ENCODE measurements around the gene DCXR.

Gene DCXR

DNA sequence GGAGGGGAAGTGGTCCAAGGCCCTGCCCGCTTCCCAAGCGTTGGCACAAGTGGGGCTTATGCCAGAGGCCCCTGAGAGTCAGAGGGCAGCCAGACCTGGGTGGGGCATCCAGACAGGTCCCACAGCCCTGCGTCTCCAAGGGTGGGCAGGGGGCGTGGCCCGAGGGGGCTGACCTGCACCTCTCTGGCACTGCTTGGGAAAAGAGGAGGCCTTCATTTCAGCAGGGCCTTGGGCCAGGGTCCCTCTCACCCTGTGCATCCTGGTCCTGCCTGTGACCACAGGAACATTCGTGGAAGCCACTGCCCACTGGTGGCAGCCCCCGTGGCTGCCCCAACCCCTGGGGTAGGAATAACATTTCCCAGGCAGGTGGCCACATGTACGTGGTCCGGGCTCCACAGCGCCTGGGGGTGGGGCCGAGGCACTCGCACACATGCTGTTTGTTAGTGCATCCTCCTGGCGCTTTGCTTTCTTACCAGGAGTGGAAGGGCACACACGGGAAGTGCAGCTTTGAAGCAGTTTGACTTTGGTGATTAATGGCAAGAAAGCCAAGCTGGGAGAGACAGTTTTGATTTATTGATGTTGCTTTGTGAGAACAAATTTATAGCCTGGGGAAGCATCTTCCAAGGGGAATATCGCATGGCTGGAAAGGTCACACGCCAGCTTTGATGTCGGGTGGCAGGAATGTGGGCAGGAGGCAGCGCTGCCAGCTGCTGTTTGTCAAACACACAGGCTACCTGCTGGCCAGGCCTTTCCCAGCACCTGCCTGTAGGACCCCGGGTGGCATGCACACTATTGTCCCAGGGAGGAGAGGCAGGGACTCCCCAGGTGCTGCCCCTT, 19.1 kb downstream of the DCXR start:
- Histone ChIP-seq H3K4me1 (ENCODE audit: control insufficient read depth in 5 of 5, insufficient read depth in 5 of 5, low read length in 5 of 5) (peaks cover 6 to 24% (median 19%) of the 10 kb centered on the region in 5 donors), H3K4me3 (ENCODE audit: low read depth in 1 of 5, low read length in 5 of 5) (no peak overlapping the region), H3K9me3 (ENCODE audit: control insufficient read depth in 5 of 5, low read length in 5 of 5) (no peaks in the 10 kb centered on the region), H3K9ac (ENCODE audit: low read length in 5 of 5) (no peak overlapping the region), H3K27me3 (ENCODE audit: control insufficient read depth in 5 of 5, insufficient read depth in 4 of 5, low read length in 5 of 5) (peaks cover 0 to 2% (median 0%) of the 10 kb centered on the region in 5 donors), H3K27ac (ENCODE audit: low read depth, low read length) (no peak overlapping the region), H3K36me3 (ENCODE audit: control insufficient read depth in 5 of 5, insufficient read depth in 5 of 5, low read length in 5 of 5) (peaks cover 0 to 22% (median 11%) of the 10 kb centered on the region in 5 donors)

DNA sequence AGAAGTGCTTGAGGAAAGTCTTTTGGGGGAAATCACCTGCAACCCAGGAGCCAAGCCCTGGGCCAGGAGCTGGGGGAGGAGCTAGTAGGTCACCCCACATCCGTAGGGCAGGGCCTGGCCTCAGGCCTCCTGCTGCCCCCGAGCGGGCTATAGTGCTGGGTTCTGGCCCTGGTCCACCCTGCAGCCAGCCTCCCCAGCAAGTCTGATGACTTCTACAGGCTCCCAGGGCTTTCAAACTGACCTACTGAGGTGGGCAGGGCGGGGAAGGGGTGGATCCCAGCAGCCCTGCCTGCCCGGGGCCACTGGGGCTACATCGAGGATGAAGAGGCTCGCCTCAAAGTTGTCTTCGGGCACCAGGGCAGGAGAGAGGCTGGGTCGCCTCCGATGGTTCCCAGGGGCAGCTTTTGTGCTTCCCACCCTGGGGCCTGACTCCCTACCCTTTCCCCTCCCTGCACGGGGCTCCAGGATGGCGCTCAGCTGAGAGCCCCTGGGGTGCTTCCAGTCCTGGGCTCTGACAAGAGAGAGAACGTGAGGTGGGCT, 19.8 kb downstream of the DCXR start:
- no peaks in the 10 kb centered on the region for H3K9me3 ChIP-seq (ENCODE audit: control insufficient read depth in 5 of 5, low read length in 5 of 5)
- H3K27ac ChIP-seq (ENCODE audit: low read depth, low read length) = no peak overlapping the region

DNA sequence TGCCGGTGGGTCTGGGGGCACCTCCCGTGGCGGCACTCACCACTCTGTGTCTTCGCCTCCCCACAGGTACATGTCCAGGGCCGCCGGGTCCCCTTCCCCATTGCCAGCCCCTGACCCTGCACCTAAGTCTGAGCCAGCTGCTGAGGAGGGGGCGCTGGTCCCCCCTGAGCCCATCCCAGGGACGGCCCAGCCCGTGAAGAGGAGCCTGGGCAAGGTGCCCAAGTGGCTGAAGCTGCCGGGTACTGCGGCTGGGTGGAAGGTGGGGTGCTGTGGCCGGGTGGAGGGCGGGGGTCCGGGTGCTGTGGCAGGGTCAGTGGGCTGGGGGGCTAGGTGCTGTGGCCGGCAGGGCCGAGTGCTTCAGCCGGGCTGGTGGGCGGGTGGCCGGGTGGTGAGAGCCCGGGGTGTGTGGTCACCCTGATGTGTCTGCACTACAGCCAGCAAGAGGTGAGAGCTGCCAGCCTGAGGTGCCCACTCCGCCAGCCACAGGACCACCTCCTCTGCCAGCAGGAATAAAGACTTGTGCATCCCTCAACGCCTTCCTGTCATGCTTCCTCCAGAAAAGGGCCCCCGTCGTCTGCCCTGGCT, 20.5 kb downstream of the DCXR start:
- Histone ChIP-seq H3K27me3 (ENCODE audit: control insufficient read depth in 5 of 5, insufficient read depth in 4 of 5, low read length in 5 of 5) (peaks cover 0 to 2% (median 0%) of the 10 kb centered on the region in 5 donors), H3K9ac (ENCODE audit: low read length in 5 of 5) (no peak overlapping the region), H3K9me3 (ENCODE audit: control insufficient read depth in 5 of 5, low read length in 5 of 5) (no peaks in the 10 kb centered on the region), H3K4me1 (ENCODE audit: control insufficient read depth in 5 of 5, insufficient read depth in 5 of 5, low read length in 5 of 5) (peaks cover 5 to 15% (median 12%) of the 10 kb centered on the region in 5 donors), H3K27ac (ENCODE audit: low read depth, low read length) (no peak overlapping the region), H3K4me3 (ENCODE audit: low read depth in 1 of 5, low read length in 5 of 5) (no peak overlapping the region), H3K36me3 (ENCODE audit: control insufficient read depth in 5 of 5, insufficient read depth in 5 of 5, low read length in 5 of 5) (peaks cover 0 to 28% (median 11%) of the 10 kb centered on the region in 5 donors)

More for the DNA sequence above, 19.8 kb downstream of the DCXR start:
- Histone ChIP-seq H3K4me1 (ENCODE audit: control insufficient read depth in 5 of 5, insufficient read depth in 5 of 5, low read length in 5 of 5) (peaks cover 6 to 22% (median 18%) of the 10 kb centered on the region in 5 donors), H3K27me3 (ENCODE audit: control insufficient read depth in 5 of 5, insufficient read depth in 4 of 5, low read length in 5 of 5) (peaks cover 0 to 2% (median 0%) of the 10 kb centered on the region in 5 donors), H3K9ac (ENCODE audit: low read length in 5 of 5) (no peak overlapping the region), H3K36me3 (ENCODE audit: control insufficient read depth in 5 of 5, insufficient read depth in 5 of 5, low read length in 5 of 5) (peaks cover 0 to 22% (median 11%) of the 10 kb centered on the region in 5 donors), H3K4me3 (ENCODE audit: low read depth in 1 of 5, low read length in 5 of 5) (no peak overlapping the region)

DNA sequence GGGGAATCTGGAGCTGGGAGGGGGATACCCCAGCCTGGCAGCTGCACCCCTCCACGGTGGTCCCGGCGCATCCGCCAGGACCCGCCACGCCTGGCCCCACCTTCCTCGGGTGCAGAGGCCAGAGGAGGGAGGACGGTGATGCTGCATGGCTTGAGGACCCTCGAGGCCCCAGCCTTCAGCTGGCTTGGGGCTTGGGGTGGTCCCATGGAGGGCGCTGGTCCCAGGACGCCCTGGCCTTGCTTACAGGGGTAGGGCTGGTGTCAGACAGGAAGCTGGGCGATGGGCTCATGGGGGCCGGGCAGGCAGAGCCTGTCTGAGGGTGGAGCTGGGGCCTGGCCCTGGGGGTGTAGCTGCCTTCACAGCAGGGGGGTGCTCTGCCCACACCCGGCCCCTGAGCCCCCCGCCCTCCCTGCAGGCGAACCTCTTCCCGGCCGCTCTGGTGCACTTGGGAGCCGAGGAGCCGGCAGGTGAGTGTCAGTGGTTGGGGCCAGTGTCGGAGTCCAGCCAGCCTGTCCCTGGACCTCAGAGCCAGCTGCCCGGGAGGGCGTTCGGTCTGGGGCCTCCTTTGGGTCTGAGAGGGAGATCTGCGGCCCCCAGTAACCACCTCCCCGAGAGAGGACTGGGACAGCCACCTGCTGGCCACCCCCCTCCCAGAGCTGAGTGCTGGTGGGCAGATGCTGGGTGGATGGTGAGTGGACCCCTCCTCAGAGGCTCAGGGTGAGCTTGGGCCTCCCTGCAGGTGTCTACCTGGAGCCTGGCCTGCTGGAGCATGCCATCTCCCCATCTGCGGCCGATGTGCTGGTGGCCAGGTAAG, 21.2 kb downstream of the DCXR start:
- peaks cover 0 to 35% (median 18%) of the 10 kb centered on the region in 5 donors for H3K36me3 ChIP-seq (ENCODE audit: control insufficient read depth in 5 of 5, insufficient read depth in 5 of 5, low read length in 5 of 5)
- H3K4me1 ChIP-seq (ENCODE audit: control insufficient read depth in 5 of 5, insufficient read depth in 5 of 5, low read length in 5 of 5) = peaks cover 3 to 8% (median 5%) of the 10 kb centered on the region in 5 donors
- H3K27ac ChIP-seq (ENCODE audit: low read depth, low read length) = no peak overlapping the region
- no peak overlapping the region for H3K4me3 ChIP-seq (ENCODE audit: low read depth in 1 of 5, low read length in 5 of 5)
- no peaks in the 10 kb centered on the region for H3K9me3 ChIP-seq (ENCODE audit: control insufficient read depth in 5 of 5, low read length in 5 of 5)
- H3K27me3 ChIP-seq (ENCODE audit: control insufficient read depth in 5 of 5, insufficient read depth in 4 of 5, low read length in 5 of 5) = peaks cover 0 to 2% (median 0%) of the 10 kb centered on the region in 5 donors
- no peak overlapping the region for H3K9ac ChIP-seq (ENCODE audit: low read length in 5 of 5)

DNA sequence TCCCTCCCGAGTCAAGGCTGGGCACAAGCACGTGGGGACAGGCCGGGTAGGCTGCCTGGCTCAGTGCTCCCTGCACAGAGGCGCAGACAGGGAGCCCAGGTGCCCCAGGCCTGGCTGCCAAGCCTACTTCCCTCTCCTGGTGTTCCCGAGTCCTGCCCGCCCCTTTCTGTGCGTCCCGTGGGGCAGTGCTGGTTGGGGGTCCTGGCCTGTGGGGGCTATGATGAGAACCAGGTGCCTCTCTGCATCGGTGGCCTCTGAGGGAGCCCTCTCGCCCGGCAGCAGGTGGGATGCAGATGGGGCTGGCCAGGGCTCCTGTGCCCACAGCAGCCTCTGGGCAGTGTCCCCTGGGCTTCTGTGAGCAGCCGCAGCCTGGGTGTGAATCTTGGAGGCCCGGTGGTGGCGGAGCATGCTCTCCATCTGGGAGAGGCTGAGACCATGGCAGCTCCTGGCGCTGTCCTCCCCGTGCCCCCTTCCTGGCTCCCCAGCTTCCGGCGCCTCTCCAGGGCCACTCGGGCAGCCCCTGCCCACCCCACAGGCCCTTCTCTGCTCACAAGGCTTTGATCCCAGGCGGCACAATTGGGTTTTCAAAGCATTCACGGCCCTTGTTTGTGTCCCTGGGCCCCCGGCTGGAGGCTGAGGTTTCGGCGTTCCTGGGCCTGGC, 22.1 kb downstream of the DCXR start:
- Histone ChIP-seq H3K4me3 (ENCODE audit: low read depth in 1 of 5, low read length in 5 of 5) (no peak overlapping the region), H3K27ac (ENCODE audit: low read depth, low read length) (no peak overlapping the region), H3K36me3 (ENCODE audit: control insufficient read depth in 5 of 5, insufficient read depth in 5 of 5, low read length in 5 of 5) (peaks cover 0 to 43% (median 20%) of the 10 kb centered on the region in 5 donors), H3K27me3 (ENCODE audit: control insufficient read depth in 5 of 5, insufficient read depth in 4 of 5, low read length in 5 of 5) (peaks cover 0 to 2% (median 0%) of the 10 kb centered on the region in 5 donors), H3K9ac (ENCODE audit: low read length in 5 of 5) (no peak overlapping the region), H3K4me1 (ENCODE audit: control insufficient read depth in 5 of 5, insufficient read depth in 5 of 5, low read length in 5 of 5) (peaks cover 0 to 5% (median 3%) of the 10 kb centered on the region in 5 donors), H3K9me3 (ENCODE audit: control insufficient read depth in 5 of 5, low read length in 5 of 5) (no peaks in the 10 kb centered on the region)

DNA sequence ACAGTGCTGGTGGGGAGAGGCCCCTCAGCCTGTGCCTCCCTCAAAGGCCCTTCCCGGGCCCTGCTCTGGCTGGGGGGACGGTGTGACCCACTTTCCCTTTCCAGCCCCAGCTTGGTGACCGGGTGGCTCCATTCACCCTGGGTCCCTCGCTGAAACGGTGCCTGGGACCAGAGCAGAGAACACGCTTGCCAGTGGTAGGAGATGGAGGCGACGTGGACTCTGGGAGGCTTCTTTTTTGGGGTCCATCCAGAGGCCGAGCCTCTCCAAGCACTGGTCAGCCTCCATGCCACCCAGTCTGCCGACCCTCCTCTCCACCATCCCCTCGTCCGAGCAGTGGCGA, 22.6 kb downstream of the DCXR start:
- Histone ChIP-seq H3K36me3 (ENCODE audit: control insufficient read depth in 5 of 5, insufficient read depth in 5 of 5, low read length in 5 of 5) (peaks cover 0 to 43% (median 20%) of the 10 kb centered on the region in 5 donors), H3K4me3 (ENCODE audit: low read depth in 1 of 5, low read length in 5 of 5) (no peak overlapping the region), H3K4me1 (ENCODE audit: control insufficient read depth in 5 of 5, insufficient read depth in 5 of 5, low read length in 5 of 5) (peaks cover 0 to 3% (median under 1%) of the 10 kb centered on the region in 5 donors), H3K9me3 (ENCODE audit: control insufficient read depth in 5 of 5, low read length in 5 of 5) (no peaks in the 10 kb centered on the region), H3K27ac (ENCODE audit: low read depth, low read length) (no peak overlapping the region), H3K9ac (ENCODE audit: low read length in 5 of 5) (no peak overlapping the region), H3K27me3 (ENCODE audit: control insufficient read depth in 5 of 5, insufficient read depth in 4 of 5, low read length in 5 of 5) (peaks cover 0 to 2% (median 0%) of the 10 kb centered on the region in 5 donors)

DNA sequence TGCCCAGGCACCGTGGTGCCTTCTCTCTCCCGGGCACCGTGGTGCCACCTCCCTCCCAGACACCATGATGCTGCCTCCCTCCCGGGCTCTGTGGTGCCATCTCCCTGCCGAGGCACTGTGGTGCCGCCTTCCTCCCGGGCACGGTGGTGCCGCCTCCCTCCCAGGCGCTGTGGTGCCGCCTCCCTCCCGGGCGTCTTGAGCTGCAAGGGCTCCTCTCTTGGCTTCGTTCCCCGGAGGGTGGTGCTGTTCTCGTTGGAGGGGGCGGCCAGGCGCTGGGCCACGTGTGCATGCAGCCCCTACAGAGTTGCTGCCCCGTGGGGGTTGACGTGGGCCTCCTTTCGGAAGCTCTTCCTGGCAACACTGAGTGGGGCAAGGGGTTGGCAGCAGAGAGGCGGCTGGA, 23.1 kb downstream of the DCXR start:
- Histone ChIP-seq H3K36me3 (ENCODE audit: control insufficient read depth in 5 of 5, insufficient read depth in 5 of 5, low read length in 5 of 5) (peaks cover 0 to 44% (median 20%) of the 10 kb centered on the region in 5 donors), H3K4me1 (ENCODE audit: control insufficient read depth in 5 of 5, insufficient read depth in 5 of 5, low read length in 5 of 5) (peaks cover 0 to 2% (median 0%) of the 10 kb centered on the region in 5 donors), H3K27ac (ENCODE audit: low read depth, low read length) (no peak overlapping the region), H3K9ac (ENCODE audit: low read length in 5 of 5) (no peak overlapping the region), H3K4me3 (ENCODE audit: low read depth in 1 of 5, low read length in 5 of 5) (no peak overlapping the region), H3K9me3 (ENCODE audit: control insufficient read depth in 5 of 5, low read length in 5 of 5) (no peaks in the 10 kb centered on the region), H3K27me3 (ENCODE audit: control insufficient read depth in 5 of 5, insufficient read depth in 4 of 5, low read length in 5 of 5) (peaks cover 0 to 2% (median 0%) of the 10 kb centered on the region in 5 donors)

DNA sequence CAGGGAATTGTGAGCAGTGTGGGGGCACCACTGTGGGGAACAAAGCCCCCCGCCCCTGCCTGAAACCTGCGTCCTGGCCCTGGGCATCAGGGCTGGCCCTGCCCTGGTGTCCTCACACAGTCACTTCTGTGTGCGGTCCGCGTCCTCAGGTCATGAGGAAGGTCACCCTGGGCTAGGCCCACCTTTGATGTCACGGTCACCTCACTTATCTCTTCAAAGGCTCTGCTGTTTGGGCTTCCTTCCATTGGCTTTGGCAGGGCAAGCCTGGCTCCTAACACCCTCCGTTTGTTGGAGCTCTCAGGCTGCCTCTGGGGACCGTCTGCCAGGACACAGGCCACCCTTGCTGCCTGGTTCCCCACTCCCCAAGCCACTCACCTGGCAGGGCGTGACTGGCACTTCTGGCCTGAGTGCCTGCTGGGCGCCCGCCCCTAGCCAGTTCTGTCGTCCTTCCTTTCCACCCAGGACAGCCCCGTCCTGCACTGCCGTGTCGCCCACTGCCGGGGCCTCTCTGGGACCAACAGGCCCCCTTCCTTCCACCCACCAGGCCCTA, 23.6 kb downstream of the DCXR start:
- Histone ChIP-seq H3K27ac (ENCODE audit: low read depth, low read length) (no peak overlapping the region), H3K4me3 (ENCODE audit: low read depth in 1 of 5, low read length in 5 of 5) (no peak overlapping the region), H3K27me3 (ENCODE audit: control insufficient read depth in 5 of 5, insufficient read depth in 4 of 5, low read length in 5 of 5) (no peaks in the 10 kb centered on the region), H3K4me1 (ENCODE audit: control insufficient read depth in 5 of 5, insufficient read depth in 5 of 5, low read length in 5 of 5) (no peaks in the 10 kb centered on the region), H3K9me3 (ENCODE audit: control insufficient read depth in 5 of 5, low read length in 5 of 5) (no peaks in the 10 kb centered on the region), H3K36me3 (ENCODE audit: control insufficient read depth in 5 of 5, insufficient read depth in 5 of 5, low read length in 5 of 5) (peaks cover 0 to 46% (median 19%) of the 10 kb centered on the region in 5 donors), H3K9ac (ENCODE audit: low read length in 5 of 5) (no peak overlapping the region)

DNA sequence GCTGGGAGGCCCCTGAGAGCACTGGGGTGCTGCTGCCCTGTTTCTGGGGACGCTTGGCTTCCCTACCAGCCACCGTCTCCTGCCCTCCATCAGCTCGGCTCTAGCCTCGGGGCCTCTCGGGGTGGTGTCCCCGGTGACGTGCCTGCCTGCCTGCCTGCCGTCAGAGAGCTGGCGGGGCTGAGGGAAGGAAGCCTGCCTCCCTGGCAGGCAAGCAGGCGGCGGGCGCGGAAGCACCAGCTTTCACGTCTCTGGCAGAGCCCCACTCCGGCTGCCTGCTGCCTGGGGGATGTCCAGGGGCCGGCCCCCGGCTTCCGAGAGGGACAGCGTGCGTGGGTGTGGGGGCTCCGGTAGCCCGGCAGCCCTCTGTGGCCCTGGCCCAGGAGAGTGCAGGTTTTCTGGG, 24.2 kb downstream of the DCXR start:
- Histone ChIP-seq H3K27ac (ENCODE audit: low read depth, low read length) (no peak overlapping the region), H3K27me3 (ENCODE audit: control insufficient read depth in 5 of 5, insufficient read depth in 4 of 5, low read length in 5 of 5) (no peaks in the 10 kb centered on the region), H3K4me3 (ENCODE audit: low read depth in 1 of 5, low read length in 5 of 5) (no peak overlapping the region), H3K9ac (ENCODE audit: low read length in 5 of 5) (no peak overlapping the region), H3K36me3 (ENCODE audit: control insufficient read depth in 5 of 5, insufficient read depth in 5 of 5, low read length in 5 of 5) (peaks cover 0 to 41% (median 14%) of the 10 kb centered on the region in 5 donors), H3K4me1 (ENCODE audit: control insufficient read depth in 5 of 5, insufficient read depth in 5 of 5, low read length in 5 of 5) (no peaks in the 10 kb centered on the region), H3K9me3 (ENCODE audit: control insufficient read depth in 5 of 5, low read length in 5 of 5) (no peaks in the 10 kb centered on the region)
